PC-9 (cell line): ENCODE measurements around the gene APOC4.

Experiments
- CTCF ChIP-seq: fragments of 200-600 bp; sonication (generic); conservative IDR thresholded peaks from 2 replicates; pipeline ENCODE4 v1.6.1; 2017; ENCODE audit warnings: mixed run types, antibody characterized with exemption, mild to moderate bottlenecking, moderate library complexity
- EZH2 ChIP-seq: fragments of 200-600 bp; sonication (generic); IDR thresholded peaks from 2 replicates; pipeline ENCODE4 v1.8.0; 2017; ENCODE audit warnings: antibody characterized with exemption, low read depth

GRCh38 chr19:44968670-44969069 lies 26.6 kb downstream of the APOC4 start:
- TF ChIP-seq CTCF (no peak), EZH2 (no peak)
